Liver (tissue), 2 donors: ENCODE results near the gene ZCWPW1.

Experiments used
- CTCF ChIP-seq: fragments of 150-350 bp; IDR thresholded peaks from 2 replicates; pipeline ENCODE4 v1.5.1; 2017; ENCODE audit warnings: improper control_type of control experiment, low read depth, low read length; ENCODE audit not compliant: missing input control
- YY1 ChIP-seq: IDR thresholded peaks from 2 replicates; pipeline ENCODE4 v1.6.1; 2016; ENCODE audit warnings: antibody characterized with exemption, mild to moderate bottlenecking
- donor health status: healthy.

- TF ChIP-seq CTCF, result no peak
- no peak for TF ChIP-seq YY1
Measured at GRCh38 chr7:100427762-100428198, 723 bp downstream of the ZCWPW1 start.
